ENCODE data around the gene SCGB1C1. TPM values are rescaled to one million over a fixed set of nuclear protein-coding genes. Genes with fewer than 3 reads are reported as not detected.
A peak's percentile ranks its signal among the peaks of the same experiment; 100 is the strongest.

The SCGB1C1 gene
- total and polyA plus RNA-seq, 3 donors from 2014 or later, result not detected

- WGBS, 2 donors, result 34 to 47% methylated on average over 3 to 29 of the region's 29 CpGs
- intact Hi-C loops (cut with DNase I; ENCODE audit: low total_unique reads), result no loop called here
- H3K27ac ChIP-seq, result peak overlapping the region in 1 of 2 donors; percentile 96
- DNase-seq, result peak; percentile 17
- peaks cover 24% of the 10 kb centered on the region for H3K4me1 ChIP-seq
- no peaks in the 10 kb centered on the region for H3K9me3 ChIP-seq
- peak overlapping the region; percentile 91 to 96 for H3K4me3 ChIP-seq
- H3K27me3 ChIP-seq, result no peaks in the 10 kb centered on the region
- no peaks in the 10 kb centered on the region for H3K36me3 ChIP-seq (ENCODE audit: low read depth, missing control alignments)
- no peak for TF ChIP-seq POLR2A (IDR thresholded peaks at IDR 0.05)
- TF ChIP-seq, protein P1, sequence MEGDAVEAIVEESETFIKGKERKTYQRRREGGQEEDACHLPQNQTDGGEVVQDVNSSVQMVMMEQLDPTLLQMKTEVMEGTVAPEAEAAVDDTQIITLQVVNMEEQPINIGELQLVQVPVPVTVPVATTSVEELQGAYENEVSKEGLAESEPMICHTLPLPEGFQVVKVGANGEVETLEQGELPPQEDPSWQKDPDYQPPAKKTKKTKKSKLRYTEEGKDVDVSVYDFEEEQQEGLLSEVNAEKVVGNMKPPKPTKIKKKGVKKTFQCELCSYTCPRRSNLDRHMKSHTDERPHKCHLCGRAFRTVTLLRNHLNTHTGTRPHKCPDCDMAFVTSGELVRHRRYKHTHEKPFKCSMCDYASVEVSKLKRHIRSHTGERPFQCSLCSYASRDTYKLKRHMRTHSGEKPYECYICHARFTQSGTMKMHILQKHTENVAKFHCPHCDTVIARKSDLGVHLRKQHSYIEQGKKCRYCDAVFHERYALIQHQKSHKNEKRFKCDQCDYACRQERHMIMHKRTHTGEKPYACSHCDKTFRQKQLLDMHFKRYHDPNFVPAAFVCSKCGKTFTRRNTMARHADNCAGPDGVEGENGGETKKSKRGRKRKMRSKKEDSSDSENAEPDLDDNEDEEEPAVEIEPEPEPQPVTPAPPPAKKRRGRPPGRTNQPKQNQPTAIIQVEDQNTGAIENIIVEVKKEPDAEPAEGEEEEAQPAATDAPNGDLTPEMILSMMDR (IDR thresholded peaks at IDR 0.05), result no peak
Measured at GRCh38 chr11:209275-210121, 16.6 kb downstream of the SCGB1C1 start.

GRCh38 chr11:210122-210802, 17.4 kb downstream of the SCGB1C1 start:
- DNase-seq, result peak; percentile 11
- H3K4me3 ChIP-seq, result no peak overlapping the region
- no peak overlapping the region for H3K27ac ChIP-seq
- H3K27me3 ChIP-seq, result no peaks in the 10 kb centered on the region
- H3K9me3 ChIP-seq, result no peaks in the 10 kb centered on the region
- H3K36me3 ChIP-seq (ENCODE audit: low read depth, missing control alignments), result no peaks in the 10 kb centered on the region
- H3K4me1 ChIP-seq, result peaks cover 24% of the 10 kb centered on the region
- TF ChIP-seq POLR2A (IDR thresholded peaks at IDR 0.05), result no peak
- TF ChIP-seq, protein P1 (IDR thresholded peaks at IDR 0.05), result no peak
- intact Hi-C loops (cut with DNase I; ENCODE audit: low total_unique reads), result no loop called here
- 79 to 86% methylated on average over 8 to 9 of the region's 9 CpGs for WGBS, 2 donors

GRCh38 chr11:210803-211180, 17.9 kb downstream of the SCGB1C1 start:
- H3K36me3 ChIP-seq (ENCODE audit: low read depth, missing control alignments), result no peaks in the 10 kb centered on the region
- H3K9me3 ChIP-seq, result no peaks in the 10 kb centered on the region
- TF ChIP-seq, protein P1 (IDR thresholded peaks at IDR 0.05), result no peak
- TF ChIP-seq POLR2A (IDR thresholded peaks at IDR 0.05), result no peak
- no peaks in the 10 kb centered on the region for H3K27me3 ChIP-seq
- no peak overlapping the region for H3K4me3 ChIP-seq
- intact Hi-C loops (cut with DNase I; ENCODE audit: low total_unique reads), result no loop called here
- no peak overlapping the region for H3K27ac ChIP-seq
- WGBS, 2 donors, result 90 to 96% methylated on average over 5 of the region's 5 CpGs
- H3K4me1 ChIP-seq, result peaks cover 19% of the 10 kb centered on the region
- no peak for DNase-seq

- intact Hi-C loops (cut with DNase I; ENCODE audit: low total_unique reads), result no loop called here
- Histone ChIP-seq H3K9me3 (no peaks in the 10 kb centered on the region), H3K36me3 (ENCODE audit: low read depth, missing control alignments) (no peaks in the 10 kb centered on the region), H3K4me3 (no peak overlapping the region), H3K27ac (no peak overlapping the region), H3K4me1 (peaks cover 14% of the 10 kb centered on the region), H3K27me3 (no peaks in the 10 kb centered on the region)
- TF ChIP-seq POLR2A (IDR thresholded peaks at IDR 0.05), result no peak
- TF ChIP-seq, protein P1 (IDR thresholded peaks at IDR 0.05), result no peak
- no peak for DNase-seq
- 65% methylated on average over 5 of the region's 5 CpGs; no CpG with 5 or more reads in 1 of the 2 donors for WGBS, 2 donors
Measured at GRCh38 chr11:211295-211694, 18.4 kb downstream of the SCGB1C1 start.

Measured in testis (tissue), 3 donors.